ENCODE measurements around the gene CRYM.
"Not testable (repeated sequence)": the region's sequence is repeated elsewhere in the genome, so short reads cannot be mapped to it uniquely, and the experiment has no call there.

DNA sequence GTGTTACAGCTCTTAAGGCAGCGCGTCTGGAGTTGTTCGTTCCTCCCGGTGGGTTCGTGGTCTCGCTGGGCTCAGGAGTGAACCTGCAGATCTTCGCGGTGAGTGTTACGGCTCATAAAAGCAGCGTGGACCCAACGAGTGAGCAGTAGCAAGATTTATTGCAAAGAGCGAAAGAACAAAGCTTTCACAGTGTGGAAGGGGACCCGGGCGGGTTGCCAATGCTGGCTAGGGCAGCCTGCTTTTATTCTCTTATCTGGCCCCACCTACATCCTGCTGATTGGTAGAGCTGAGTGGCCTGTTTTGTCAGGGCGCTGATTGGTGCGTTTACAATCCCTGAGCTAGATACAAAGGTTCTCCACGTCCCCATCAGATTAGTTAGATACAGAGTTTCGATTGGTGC lies 34.0 kb upstream of the CRYM start:
- TF ChIP-seq, protein P1, sequence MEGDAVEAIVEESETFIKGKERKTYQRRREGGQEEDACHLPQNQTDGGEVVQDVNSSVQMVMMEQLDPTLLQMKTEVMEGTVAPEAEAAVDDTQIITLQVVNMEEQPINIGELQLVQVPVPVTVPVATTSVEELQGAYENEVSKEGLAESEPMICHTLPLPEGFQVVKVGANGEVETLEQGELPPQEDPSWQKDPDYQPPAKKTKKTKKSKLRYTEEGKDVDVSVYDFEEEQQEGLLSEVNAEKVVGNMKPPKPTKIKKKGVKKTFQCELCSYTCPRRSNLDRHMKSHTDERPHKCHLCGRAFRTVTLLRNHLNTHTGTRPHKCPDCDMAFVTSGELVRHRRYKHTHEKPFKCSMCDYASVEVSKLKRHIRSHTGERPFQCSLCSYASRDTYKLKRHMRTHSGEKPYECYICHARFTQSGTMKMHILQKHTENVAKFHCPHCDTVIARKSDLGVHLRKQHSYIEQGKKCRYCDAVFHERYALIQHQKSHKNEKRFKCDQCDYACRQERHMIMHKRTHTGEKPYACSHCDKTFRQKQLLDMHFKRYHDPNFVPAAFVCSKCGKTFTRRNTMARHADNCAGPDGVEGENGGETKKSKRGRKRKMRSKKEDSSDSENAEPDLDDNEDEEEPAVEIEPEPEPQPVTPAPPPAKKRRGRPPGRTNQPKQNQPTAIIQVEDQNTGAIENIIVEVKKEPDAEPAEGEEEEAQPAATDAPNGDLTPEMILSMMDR (IDR thresholded peaks at IDR 0.05) = not testable (repeated sequence)
- not testable (repeated sequence) for TF ChIP-seq POLR2A (IDR thresholded peaks at IDR 0.05)

Measured in sigmoid colon (tissue), 3 donors.